Activated naive CD8-positive, alpha-beta T cell treated with anti-CD3 and anti-CD28 coated beads for 36 hours (primary cell): ENCODE data around the gene ZNF692. TPM values are rescaled to one million over a fixed set of nuclear protein-coding genes. Genes with fewer than 3 reads are reported as not detected.
A peak's percentile ranks its signal among the peaks of the same experiment; 100 is the strongest.

ENCODE experiments used
- DNase-seq: peaks from one replicate; pipeline ENCODE4 v3.0.0; 2021
- H3K27ac Mint-ChIP-seq: one replicate; pipeline ENCODE4 v1.8.0; 2022; ENCODE audit warnings: mild to moderate bottlenecking, moderate library complexity, mixed read lengths
- H3K27me3 Mint-ChIP-seq: one replicate; pipeline ENCODE4 v1.8.0; 2022; ENCODE audit warnings: mild to moderate bottlenecking, mixed read lengths
- H3K36me3 Mint-ChIP-seq: one replicate; pipeline ENCODE4 v1.8.0; 2021; ENCODE audit warnings: mild to moderate bottlenecking, mixed read lengths
- H3K4me1 Mint-ChIP-seq: one replicate; pipeline ENCODE4 v1.8.0; 2021; ENCODE audit warnings: mixed read lengths
- H3K4me3 Mint-ChIP-seq: one replicate; pipeline ENCODE4 v1.8.0; 2022; ENCODE audit warnings: mild to moderate bottlenecking, moderate library complexity, mixed read lengths
- H3K9me3 Mint-ChIP-seq: one replicate; pipeline ENCODE4 v1.8.0; 2022; ENCODE audit warnings: mixed read lengths
- total RNA-seq, 2 experiments: library from RNA; stranded (reverse); gene quantifications; one replicate each; pipeline ENCODE4 v1.2.3, GENCODE V29; 2021

Gene ZNF692
- total RNA-seq, 2 experiments from 2014 or later: 59.1 to 62.2 TPM

GRCh38 chr1:248861616-248862015, 2.7 kb upstream of the ZNF692 start:
- Mint-ChIP-seq H3K27ac (no peak overlapping the region), H3K9me3 (no peaks in the 10 kb centered on the region), H3K27me3 (no peaks in the 10 kb centered on the region), H3K4me1 (peaks cover 28% of the 10 kb centered on the region), H3K36me3 (peaks cover 11% of the 10 kb centered on the region), H3K4me3 (no peak overlapping the region)
- no peak for DNase-seq

DNA sequence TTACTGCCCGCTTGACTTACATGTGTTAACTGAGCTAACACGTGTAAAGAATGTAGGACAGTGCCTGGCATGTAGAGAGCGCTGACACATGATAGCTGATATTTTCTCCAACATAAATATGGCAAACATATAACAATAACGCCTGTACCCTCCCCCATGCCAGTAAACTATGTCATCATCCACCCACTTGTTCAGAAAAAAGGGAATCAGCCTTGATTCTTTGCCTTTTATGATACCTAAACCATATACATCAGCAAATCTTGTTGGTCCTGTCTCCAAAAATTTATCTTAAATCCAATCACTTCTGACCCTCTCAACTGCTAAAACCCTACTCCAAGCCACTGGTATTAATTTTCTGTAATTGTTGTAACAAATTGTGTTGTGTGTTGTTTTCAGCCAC, 1.1 kb upstream of the ZNF692 start:
- Mint-ChIP-seq H3K36me3 (peaks cover 24% of the 10 kb centered on the region), H3K27ac (peak overlapping the region; percentile 97), H3K4me3 (peak overlapping the region; percentile 95), H3K4me1 (peaks cover 44% of the 10 kb centered on the region), H3K9me3 (no peaks in the 10 kb centered on the region), H3K27me3 (no peaks in the 10 kb centered on the region)
- no peak for DNase-seq

DNA sequence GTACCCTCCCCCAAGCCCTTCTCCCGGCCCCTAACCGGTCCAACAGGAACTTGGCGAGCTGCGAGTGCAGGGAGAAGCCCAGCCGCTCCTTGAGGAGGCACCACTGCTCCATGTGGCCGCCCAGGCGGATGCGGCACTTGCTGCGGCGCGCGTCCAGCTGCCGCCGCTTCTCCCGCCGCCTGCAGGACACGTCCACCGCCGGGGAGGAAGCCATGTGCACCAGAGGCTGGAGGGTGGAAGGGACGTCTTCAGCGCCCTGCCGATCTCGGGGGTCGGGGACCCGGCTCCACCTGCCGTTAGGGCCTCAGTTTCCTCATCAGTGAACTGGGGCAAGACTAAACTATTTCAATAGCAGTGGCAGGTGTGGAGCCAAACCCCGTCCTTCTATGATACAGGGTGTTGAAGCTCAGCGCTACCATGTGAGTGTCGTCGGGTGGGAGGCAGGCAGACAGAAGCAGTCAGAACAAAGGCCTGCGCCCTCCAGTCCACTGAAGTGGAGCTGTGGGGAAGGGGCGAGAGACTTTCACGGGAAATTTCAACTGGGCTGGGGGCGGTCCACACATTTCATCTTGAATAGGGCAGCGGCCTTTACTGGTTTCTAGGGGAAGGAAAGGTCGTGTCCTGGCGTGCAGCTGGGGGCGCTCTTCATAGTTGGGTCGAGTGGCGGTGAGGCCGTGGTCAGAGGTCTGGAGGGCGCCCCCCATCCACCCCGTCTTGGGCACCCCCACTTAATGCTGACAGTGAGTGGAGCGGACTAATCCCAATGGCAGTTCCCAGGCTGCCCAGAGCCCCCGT, 592 bp downstream of the ZNF692 start:
- Mint-ChIP-seq H3K27ac (peak overlapping the region; percentile 97), H3K27me3 (no peaks in the 10 kb centered on the region), H3K4me3 (peak overlapping the region; percentile 95), H3K4me1 (peaks cover 52% of the 10 kb centered on the region), H3K36me3 (peaks cover 36% of the 10 kb centered on the region), H3K9me3 (no peaks in the 10 kb centered on the region)
- DNase-seq: peak; percentile 50

DNA sequence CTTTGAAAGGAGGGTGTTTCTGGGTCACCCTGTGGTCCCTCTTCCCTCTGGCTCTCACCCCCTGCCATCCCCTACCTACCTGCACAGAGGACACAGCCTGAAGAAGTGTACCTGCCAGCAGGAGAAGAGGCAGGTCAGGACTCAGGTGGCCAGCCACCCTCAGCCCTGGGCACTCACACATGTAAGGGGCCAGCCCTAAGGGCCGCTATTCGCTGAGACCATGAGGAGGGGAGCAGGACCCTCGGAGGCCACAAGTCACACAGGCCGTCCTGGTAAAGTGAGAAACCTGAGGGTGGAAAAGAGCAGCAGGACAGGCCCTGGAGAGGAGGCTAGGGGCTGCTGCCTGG, 1.2 kb downstream of the ZNF692 start:
- Mint-ChIP-seq H3K4me1 (peaks cover 50% of the 10 kb centered on the region), H3K27me3 (no peaks in the 10 kb centered on the region), H3K27ac (peak overlapping the region; percentile 97), H3K9me3 (no peaks in the 10 kb centered on the region), H3K36me3 (peaks cover 36% of the 10 kb centered on the region), H3K4me3 (peak overlapping the region; percentile 95)
- no peak for DNase-seq

- Mint-ChIP-seq H3K9me3 (no peaks in the 10 kb centered on the region), H3K27ac (peak overlapping the region; percentile 97), H3K4me3 (peak overlapping the region; percentile 95), H3K27me3 (no peaks in the 10 kb centered on the region), H3K36me3 (peaks cover 36% of the 10 kb centered on the region), H3K4me1 (peaks cover 46% of the 10 kb centered on the region)
- DNase-seq: no peak
Measured at GRCh38 chr1:248857201-248857600, 1.7 kb downstream of the ZNF692 start.

DNA sequence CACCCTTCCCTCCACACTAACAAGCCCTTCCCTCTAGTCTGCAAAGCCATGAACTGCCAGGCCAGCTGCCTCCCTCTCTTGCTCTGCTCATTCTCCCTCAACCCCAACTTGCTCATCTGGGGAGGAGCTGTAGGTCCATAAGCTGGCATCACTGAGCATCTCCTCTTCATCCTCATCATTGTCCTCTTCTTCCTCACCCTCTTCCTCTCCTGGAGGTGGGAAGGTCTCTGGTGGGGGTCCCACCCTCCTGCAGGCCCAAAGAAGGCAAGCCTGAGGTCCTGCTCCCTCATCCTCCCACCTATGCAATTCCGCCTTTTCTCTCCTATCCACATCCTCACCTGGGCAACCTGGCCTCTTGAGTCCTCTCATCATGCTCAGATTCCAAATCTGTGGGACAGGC, 2.7 kb downstream of the ZNF692 start:
- H3K4me1 Mint-ChIP-seq: peaks cover 43% of the 10 kb centered on the region
- H3K27ac Mint-ChIP-seq: peak overlapping the region; percentile 13
- H3K36me3 Mint-ChIP-seq: peaks cover 36% of the 10 kb centered on the region
- no peaks in the 10 kb centered on the region for H3K9me3 Mint-ChIP-seq
- no peaks in the 10 kb centered on the region for H3K27me3 Mint-ChIP-seq
- DNase-seq: no peak
- peak overlapping the region; percentile 95 for H3K4me3 Mint-ChIP-seq

DNA sequence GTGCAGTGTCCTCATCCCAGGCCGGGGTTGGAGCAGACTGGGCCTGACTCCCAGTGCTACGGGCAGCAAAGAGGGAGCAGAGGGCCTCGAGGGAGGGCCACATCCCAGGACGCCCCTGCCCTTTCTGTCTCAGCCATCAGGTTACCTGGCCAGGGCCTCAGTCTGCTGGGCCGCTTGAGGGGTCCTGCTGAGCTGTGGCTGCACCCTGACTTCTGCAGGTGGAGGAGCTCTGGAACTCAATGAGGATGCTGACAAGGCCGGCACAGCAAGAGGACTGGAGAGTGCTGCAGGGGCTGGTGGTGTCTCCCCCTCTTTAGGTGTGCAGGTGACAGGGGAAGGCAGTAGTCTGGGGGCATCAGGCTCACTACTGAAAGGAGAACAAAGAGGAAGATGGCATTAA, 3.3 kb downstream of the ZNF692 start:
- no peaks in the 10 kb centered on the region for H3K27me3 Mint-ChIP-seq
- no peak for DNase-seq
- no peak overlapping the region for H3K4me3 Mint-ChIP-seq
- peaks cover 36% of the 10 kb centered on the region for H3K36me3 Mint-ChIP-seq
- no peaks in the 10 kb centered on the region for H3K9me3 Mint-ChIP-seq
- peaks cover 43% of the 10 kb centered on the region for H3K4me1 Mint-ChIP-seq
- H3K27ac Mint-ChIP-seq: no peak overlapping the region

- peak; percentile 27 for DNase-seq
- Mint-ChIP-seq H3K27me3 (no peaks in the 10 kb centered on the region), H3K4me3 (no peak overlapping the region), H3K27ac (peak overlapping the region; percentile 76), H3K4me1 (peaks cover 32% of the 10 kb centered on the region), H3K36me3 (peaks cover 30% of the 10 kb centered on the region), H3K9me3 (no peaks in the 10 kb centered on the region)
Measured at GRCh38 chr1:248853663-248854375, 5.1 kb downstream of the ZNF692 start.

- Mint-ChIP-seq H3K9me3 (no peaks in the 10 kb centered on the region), H3K36me3 (peaks cover 30% of the 10 kb centered on the region), H3K27me3 (no peaks in the 10 kb centered on the region), H3K27ac (no peak overlapping the region), H3K4me1 (peaks cover 32% of the 10 kb centered on the region), H3K4me3 (no peak overlapping the region)
- no peak for DNase-seq
Measured at GRCh38 chr1:248852481-248853405, 6.1 kb downstream of the ZNF692 start.

- Mint-ChIP-seq H3K9me3 (no peaks in the 10 kb centered on the region), H3K27ac (peak overlapping the region; percentile 13), H3K36me3 (peaks cover 23% of the 10 kb centered on the region), H3K4me3 (no peak overlapping the region), H3K4me1 (peaks cover 26% of the 10 kb centered on the region), H3K27me3 (no peaks in the 10 kb centered on the region)
- DNase-seq: no peak
Measured at GRCh38 chr1:248851390-248851789, 7.5 kb downstream of the ZNF692 start.

- Mint-ChIP-seq H3K27ac (no peak overlapping the region), H3K4me3 (no peak overlapping the region), H3K36me3 (peaks cover 16% of the 10 kb centered on the region), H3K9me3 (no peaks in the 10 kb centered on the region), H3K4me1 (peaks cover 20% of the 10 kb centered on the region), H3K27me3 (no peaks in the 10 kb centered on the region)
- no peak for DNase-seq
Measured at GRCh38 chr1:248850536-248851251, 8.2 kb downstream of the ZNF692 start.

DNA sequence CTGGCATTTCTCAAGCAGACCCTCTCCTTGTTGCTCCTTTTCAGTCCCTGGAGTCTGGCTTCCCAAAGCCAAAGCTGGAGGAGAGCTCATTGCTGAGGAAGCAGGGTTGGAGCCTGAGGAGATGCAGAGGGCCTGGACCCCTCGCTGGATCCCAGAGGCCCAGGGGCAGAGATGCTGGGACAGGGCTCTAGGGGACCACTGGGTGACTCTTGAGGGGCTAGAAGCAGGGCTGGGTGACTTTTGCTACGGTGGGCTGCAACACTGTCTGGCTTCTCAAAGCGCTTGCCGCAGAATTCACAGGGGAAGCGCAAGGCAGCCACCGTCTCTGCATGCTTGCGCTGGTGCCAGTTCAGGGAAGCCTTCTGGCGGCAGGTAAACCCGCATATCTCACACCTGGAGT, 8.8 kb downstream of the ZNF692 start:
- Mint-ChIP-seq H3K36me3 (peaks cover 12% of the 10 kb centered on the region), H3K27ac (peak overlapping the region; percentile 4), H3K4me3 (no peak overlapping the region)

DNA sequence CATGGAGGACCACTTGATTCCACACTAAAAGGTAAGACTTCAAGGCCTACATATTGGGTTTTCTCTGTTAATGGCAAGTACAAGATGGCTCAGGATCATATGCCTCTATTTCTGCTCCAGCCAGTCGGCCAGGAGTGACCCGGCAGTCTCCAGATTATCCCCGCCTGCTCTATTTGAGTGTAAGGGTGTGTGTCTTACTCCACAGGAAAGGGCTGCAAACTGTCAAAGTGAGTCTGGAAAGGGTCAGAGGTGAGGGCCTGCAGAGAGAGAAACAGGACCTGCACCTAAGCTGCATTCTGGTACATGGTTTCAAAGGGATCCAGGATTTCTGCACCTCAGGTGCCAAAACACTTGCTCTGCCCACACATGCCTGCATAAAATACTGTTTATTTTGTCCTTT, 9.2 kb downstream of the ZNF692 start:
- H3K27ac Mint-ChIP-seq: peak overlapping the region; percentile 4
- no peaks in the 10 kb centered on the region for H3K27me3 Mint-ChIP-seq
- H3K4me1 Mint-ChIP-seq: peaks cover 9% of the 10 kb centered on the region
- H3K9me3 Mint-ChIP-seq: no peaks in the 10 kb centered on the region
- DNase-seq: no peak
- H3K36me3 Mint-ChIP-seq: peaks cover 8% of the 10 kb centered on the region
- H3K4me3 Mint-ChIP-seq: no peak overlapping the region

More for the DNA sequence above, 8.8 kb downstream of the ZNF692 start:
- no peaks in the 10 kb centered on the region for H3K27me3 Mint-ChIP-seq
- no peaks in the 10 kb centered on the region for H3K9me3 Mint-ChIP-seq
- peaks cover 14% of the 10 kb centered on the region for H3K4me1 Mint-ChIP-seq
- DNase-seq: no peak

GRCh38 chr1:248849152-248849551, 9.7 kb downstream of the ZNF692 start:
- H3K9me3 Mint-ChIP-seq: no peaks in the 10 kb centered on the region
- H3K36me3 Mint-ChIP-seq: peaks cover 7% of the 10 kb centered on the region
- H3K4me3 Mint-ChIP-seq: no peak overlapping the region
- DNase-seq: no peak
- peaks cover 4% of the 10 kb centered on the region for H3K4me1 Mint-ChIP-seq
- no peaks in the 10 kb centered on the region for H3K27me3 Mint-ChIP-seq
- H3K27ac Mint-ChIP-seq: no peak overlapping the region
